Heart right ventricle (tissue), 16 donors: ENCODE data around the gene SH3TC1. TPM values are rescaled to one million over a fixed set of nuclear protein-coding genes. Genes with fewer than 3 reads are reported as not detected.

ENCODE experiments used
- ATAC-seq, 8 donors: fragments of 200-7000 bp; cut with Tn5 transposase; one replicate each; pipeline ENCODE4 v1.9.1; 2020; ENCODE audit warnings: mild to moderate bottlenecking in 8 of 8, moderate library complexity in 8 of 8, moderate number of reproducible peaks in 1 of 8
- DNase-seq, 2 donors: peaks; one replicate each; pipeline ENCODE4 v3.0.0-alpha.2; 2020
- H3K27ac ChIP-seq, 10 donors: fragments of 200-600 bp; sonication (generic) in 2 of 10; one replicate each; pipeline versions ENCODE4 v1.5.0 to v1.8.0; 2020 to 2022; ENCODE audit warnings: mild to moderate bottlenecking in 3 of 10
- H3K27me3 ChIP-seq, 7 donors: fragments of 200-600 bp; one replicate each; pipeline ENCODE4 v1.8.0; 2021 to 2022; ENCODE audit warnings: mild to moderate bottlenecking in 2 of 7
- H3K36me3 ChIP-seq, 9 donors: fragments of 200-600 bp; sonication (generic) in 1 of 9; one replicate each; pipeline versions ENCODE4 v1.5.0 to v1.8.0; 2020 to 2022; ENCODE audit warnings: mild to moderate bottlenecking in 2 of 9
- H3K4me1 ChIP-seq, 9 donors: fragments of 200-600 bp; sonication (generic) in 1 of 9; one replicate each; pipeline versions ENCODE4 v1.5.0 to v1.8.0; 2020 to 2022; ENCODE audit warnings: mild to moderate bottlenecking in 4 of 9
- H3K4me3 ChIP-seq, 10 donors: fragments of 200-600 bp; sonication (generic) in 2 of 10; one replicate each; pipeline versions ENCODE4 v1.5.0 to v1.8.0; 2020 to 2022; ENCODE audit warnings: mild to moderate bottlenecking in 7 of 10, moderate library complexity in 2 of 10
- H3K9me3 ChIP-seq, 11 donors: fragments of 200-600 bp in 10 of 11; sonication (generic) in 2 of 11; one replicate each; pipeline versions ENCODE4 v1.5.0 to v1.8.0; 2013 to 2022; ENCODE audit warnings: mild to moderate bottlenecking in 2 of 11, control low read depth in 1 of 11, moderate library complexity in 1 of 11
- CTCF ChIP-seq, 9 donors: fragments of 200-600 bp; sonication (generic) in 2 of 9; IDR thresholded peaks; one replicate each; pipeline versions ENCODE4 v1.5.0 to v1.8.0; 2021 to 2022; ENCODE audit warnings: antibody characterized with exemption in 9 of 9, mild to moderate bottlenecking in 5 of 9, moderate library complexity in 1 of 9
- WGBS, 2 donors: extraction: QIAGEN DNeasy Blood & Tissue Kit; methylation state at CpG; one replicate each; pipeline ENCODE4 v1.1.7; 2013; ENCODE audit warnings: inconsistent platforms in 1 of 2; 5-methylcytosine and 5-hydroxymethylcytosine counted together
- intact Hi-C, 10 donors: fragments of 100-400 bp; cut with DNase I; formaldehyde crosslinking; loops; one replicate each; pipeline versions ENCODE4 v1.11.1 to v1.14.2; 2022
- polyA plus RNA-seq, 2 donors: library from polyadenylated mRNA; stranded (reverse); fragments of 200-250 nt; gene quantifications; one replicate each; pipeline ENCODE4 v1.2.3, GENCODE V29; 2013
- total RNA-seq, 10 donors: library from RNA; stranded (reverse); fragmentation: NEBNext Ultra II Directional in 3 of 10; extraction: Animal tissue kit (Norgen Biotek cat#: 25700) in 3 of 10; gene quantifications; one replicate each; pipeline versions ENCODE4 v1.2.1 to v1.2.4, GENCODE V29; 2021 to 2023
- donor health status: Arrhythmogenic right ventricular cardiomyopathy.
- donor health status: ischemic (EF 13 %, LVEDD 7.1; RV severe dilation, severe dysfunction).
- donor health status: healthy with polysubstance abuse.
- donor health status: DM: no; HTN: yes; CAD: no.
- donor health status: DM: no; HTN: no; CAD: no.
- donor health status: ischemic (EF 25% LVEDD 6.9; RV normal size, moderate dysfunction).
- donor health status: ischemic (EF 25% LVEDD 5.7; RV mildly dilated, moderate dysfunction).
- donor health status: healthy.
- donor health status: DM: yes; HTN: yes; CAD: no.
- donor health status: Ischemic cardiomyopathy.
- donor health status: ischemic (EF 35%, LVEDD 5.7; RV mildly dilated, moderate dysfunction).
- donor health status: nonischemic (EF 11% LVEDD 7.7; RV severe dilation, severe dysfunction).
- donor health status: DM: yes; HTN: yes; CAD: no.
- donor health status: PGD.
- donor health status: ischemic (EF 29% LVEDD 5.4; RV normal size, mild dysfunction).
- donor health status: nonischemic (EF 23%, LVEDD 6.1; RV moderate dilation, normal function).

SH3TC1 gene
- total and polyA plus RNA-seq, 12 donors, result 7.4 to 22.8 (median 11.2) TPM

GRCh38 chr4:8283161-8283560 is 84.1 kb downstream of the SH3TC1 start:
- no peaks in the 10 kb centered on the region for H3K27me3 ChIP-seq
- ATAC-seq (no peak), DNase-seq (peak in 1 of 2 donors; percentile 13)
- intact Hi-C loops, result no loop called here
- H3K27ac ChIP-seq, result no peak overlapping the region
- no peak for TF ChIP-seq CTCF (IDR thresholded peaks at IDR 0.05)
- H3K9me3 ChIP-seq, result no peaks in the 10 kb centered on the region
- H3K4me1 ChIP-seq, result peaks cover 25 to 66% (median 30%) of the 10 kb centered on the region in 9 donors
- peaks cover 0 to 30% (median 0%) of the 10 kb centered on the region in 9 donors for H3K36me3 ChIP-seq
- no peak overlapping the region for H3K4me3 ChIP-seq
- WGBS, 2 donors, result 83 to 84% methylated on average over 10 of the region's 10 CpGs

DNA sequence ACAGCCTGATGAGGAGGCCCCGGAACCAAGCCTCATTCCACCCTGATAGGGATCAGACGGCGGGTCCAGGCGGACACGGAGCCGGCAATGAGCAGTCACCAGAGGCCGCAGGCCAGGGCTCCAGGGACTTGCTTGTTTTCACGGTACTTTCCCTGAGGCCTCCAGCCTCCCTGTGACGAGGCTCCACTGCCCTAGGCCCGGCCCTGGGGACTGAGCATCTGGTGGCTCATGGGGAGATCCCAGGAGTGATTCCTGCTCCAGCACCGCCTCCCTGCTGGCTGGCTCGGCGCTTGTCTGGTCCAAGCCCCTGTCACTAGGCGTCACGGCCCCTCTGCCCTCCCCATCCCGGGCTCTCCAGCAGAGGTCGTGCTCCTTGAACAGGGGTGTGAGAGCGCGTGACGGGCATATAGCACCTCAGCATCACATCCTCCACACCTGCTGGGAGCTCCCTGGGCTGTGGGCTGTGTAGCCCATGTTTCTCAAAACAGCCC is 84.6 kb downstream of the SH3TC1 start:
- H3K4me3 ChIP-seq, result no peak overlapping the region
- WGBS, 2 donors, result 64 to 65% methylated on average over 20 of the region's 20 CpGs
- TF ChIP-seq CTCF (IDR thresholded peaks at IDR 0.05), result peak in 1 of 9 donors; percentile 12
- no peaks in the 10 kb centered on the region for H3K27me3 ChIP-seq
- peak in 1 of 2 donors; percentile 42 for DNase-seq
- intact Hi-C loops, result no loop called here
- ATAC-seq, result no peak
- no peak overlapping the region for H3K27ac ChIP-seq
- peaks cover 0 to 30% (median 0%) of the 10 kb centered on the region in 9 donors for H3K36me3 ChIP-seq
- no peaks in the 10 kb centered on the region for H3K9me3 ChIP-seq
- H3K4me1 ChIP-seq, result peaks cover 20 to 60% (median 27%) of the 10 kb centered on the region in 9 donors

DNA sequence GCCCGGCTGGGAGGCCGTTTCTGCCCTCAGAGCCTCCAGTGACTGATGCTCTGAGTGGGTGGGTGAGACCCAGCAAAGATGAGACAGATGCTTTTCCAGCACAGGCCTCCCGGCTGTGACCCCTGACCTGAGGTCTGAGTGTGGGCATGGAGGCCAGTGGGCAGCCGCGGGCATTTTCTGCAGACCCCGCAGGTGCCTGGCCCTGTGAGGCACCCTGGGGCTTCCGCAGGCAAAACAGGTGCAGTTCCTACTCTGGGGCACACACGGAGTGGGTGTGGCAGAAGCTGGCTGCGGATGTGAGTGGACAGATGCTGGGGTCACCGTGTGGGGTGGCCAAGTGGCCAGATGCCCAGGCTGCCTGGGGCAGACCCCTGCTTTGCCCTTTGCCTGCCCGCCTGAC is 85.3 kb downstream of the SH3TC1 start:
- ATAC-seq, result no peak
- WGBS, 2 donors, result 83% methylated on average over 11 of the region's 11 CpGs
- Histone ChIP-seq H3K4me1 (peaks cover 13 to 56% (median 27%) of the 10 kb centered on the region in 9 donors), H3K27me3 (no peaks in the 10 kb centered on the region), H3K4me3 (no peak overlapping the region), H3K36me3 (peaks cover 0 to 36% (median 0%) of the 10 kb centered on the region in 9 donors), H3K9me3 (no peaks in the 10 kb centered on the region), H3K27ac (peak overlapping the region in 5 of 10 donors; percentile 19 to 76 (median 73))
- intact Hi-C loops, result no loop called here
- no peak for TF ChIP-seq CTCF (IDR thresholded peaks at IDR 0.05)
- peak in 1 of 2 donors; percentile 17 for DNase-seq

GRCh38 chr4:8285143-8285975 is 86.3 kb downstream of the SH3TC1 start:
- Histone ChIP-seq H3K27ac (peak overlapping the region in 7 of 10 donors; percentile 19 to 76 (median 52)), H3K36me3 (peaks cover 0 to 43% (median 0%) of the 10 kb centered on the region in 9 donors), H3K4me1 (peaks cover 12 to 46% (median 26%) of the 10 kb centered on the region in 9 donors), H3K4me3 (no peak overlapping the region), H3K27me3 (no peaks in the 10 kb centered on the region), H3K9me3 (no peaks in the 10 kb centered on the region)
- no peak for TF ChIP-seq CTCF (IDR thresholded peaks at IDR 0.05)
- 40 to 64% methylated on average over 16 of the region's 16 CpGs for WGBS, 2 donors
- ATAC-seq, result peak in 7 of 8 donors; percentile 18 to 59 (median 38)
- DNase-seq, result peak in 1 of 2 donors; percentile 15
- intact Hi-C loops, result no loop called here
